B cell (primary cell): Measurements from ENCODE around the gene ECI1.

Experiments used
- CTCF ChIP-seq: fragments of 200-600 bp; IDR thresholded peaks from one replicate; pipeline ENCODE4 v1.8.0; 2022; ENCODE audit warnings: antibody characterized with exemption, mild to moderate bottlenecking
- EZH2 ChIP-seq: IDR thresholded peaks from 2 replicates; pipeline ENCODE4 v1.6.1; 2012; ENCODE audit warnings: borderline replicate concordance, low read depth, mild to moderate bottlenecking, moderate library complexity, low read length; ENCODE audit not compliant: insufficient read depth, poor library complexity, severe bottlenecking

- TF ChIP-seq EZH2 = no peak
- TF ChIP-seq CTCF = no peak
Observed at GRCh38 chr16:2244926-2245795, 6.2 kb downstream of the ECI1 start.
